Measurements from ENCODE around the gene TNFSF13B. TPM values are rescaled to one million over a fixed set of nuclear protein-coding genes. Genes with fewer than 3 reads are reported as not detected.

Gene TNFSF13B
- total and polyA plus RNA-seq, 2 donors (not counting 1 experiment from before 2014, with no cell fraction given), result 1.8 to 4.8 TPM

DNA sequence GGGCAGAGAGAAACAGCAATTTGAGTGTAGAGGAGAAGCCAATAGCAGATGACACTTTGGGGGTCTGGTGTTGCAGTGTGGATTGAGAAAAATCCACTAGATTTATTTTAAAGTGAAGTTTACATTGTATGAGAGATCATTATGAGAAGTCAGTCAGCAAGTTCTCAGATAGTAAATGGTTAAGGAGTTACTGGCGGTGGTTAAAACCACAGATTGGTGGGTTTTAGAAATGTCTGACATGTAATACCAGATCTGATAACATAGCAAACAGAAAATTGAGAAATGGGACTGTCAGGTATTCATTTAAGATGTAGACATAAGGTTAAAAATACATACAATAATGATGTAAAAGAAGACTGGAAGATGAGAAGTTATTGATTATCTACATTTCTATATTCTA is 44.1 kb upstream of the TNFSF13B start:
- H3K4me2 ChIP-seq (ENCODE audit: extremely low read depth, insufficient read depth, low read length), result no peak overlapping the region
- no peak overlapping the region for H2AFZ ChIP-seq (ENCODE audit: low read length)
- H3K36me3 ChIP-seq (ENCODE audit: control insufficient read depth, insufficient read depth, low read length), result no peaks in the 10 kb centered on the region
- no peaks in the 10 kb centered on the region for H4K20me1 ChIP-seq (ENCODE audit: control insufficient read depth, extremely low read depth, insufficient read depth, low read length)
- TF ChIP-seq EZH2 (IDR thresholded peaks at IDR 0.05; ENCODE audit: low read length, missing control alignments), result no peak
- TF ChIP-seq CTCF (conservative IDR thresholded peaks at IDR 0.05 in 1 of 2, IDR thresholded peaks at IDR 0.05 in 1 of 2; ENCODE audit: low read depth in 1 of 2, low read length in 2 of 2), result no peak
- no peak for DNase-seq (ENCODE audit: low read depth in 2 of 2)
- H3K79me2 ChIP-seq (ENCODE audit: control insufficient read depth, insufficient read depth, low read length), result peaks cover 40% of the 10 kb centered on the region
- H3K4me3 ChIP-seq (replicated peaks in 1 of 4; ENCODE audit: control extremely low read depth in 1 of 4, insufficient read depth in 1 of 4, low read depth in 3 of 4, low read length in 4 of 4), result no peak overlapping the region
- no peak overlapping the region for H3K9ac ChIP-seq (ENCODE audit: insufficient read depth, low read length)
- H3K27me3 ChIP-seq (ENCODE audit: control insufficient read depth, insufficient read depth, low read length), result no peaks in the 10 kb centered on the region
- H3K27ac ChIP-seq (ENCODE audit: insufficient read depth, low read length), result no peak overlapping the region
- H3K9me3 ChIP-seq (ENCODE audit: control insufficient read depth, insufficient read depth, low read depth, low read length), result no peaks in the 10 kb centered on the region
- H3K4me1 ChIP-seq (ENCODE audit: control insufficient read depth, extremely low read depth, insufficient read depth, low read length), result no peaks in the 10 kb centered on the region

DNA sequence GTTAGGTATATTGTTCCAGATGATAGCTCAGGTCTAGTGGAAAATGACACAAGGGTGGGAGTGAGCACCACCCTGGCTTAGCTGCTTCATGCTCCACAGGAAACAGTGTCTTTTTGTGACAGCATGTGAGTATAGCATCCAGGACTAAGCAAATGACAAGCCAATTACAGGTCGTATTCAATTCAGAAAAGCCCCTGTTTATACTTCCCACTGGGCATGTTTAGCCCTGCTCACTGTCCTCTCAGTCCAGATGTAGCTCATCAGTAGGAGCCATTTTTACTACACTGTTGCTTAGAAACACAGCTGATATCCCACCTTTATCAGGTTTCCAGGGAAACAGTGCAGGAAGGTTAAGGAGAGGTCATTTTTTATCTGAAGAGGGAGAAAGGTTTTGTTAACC is 43.3 kb upstream of the TNFSF13B start:
- H4K20me1 ChIP-seq (ENCODE audit: control insufficient read depth, extremely low read depth, insufficient read depth, low read length), result no peaks in the 10 kb centered on the region
- TF ChIP-seq EZH2 (IDR thresholded peaks at IDR 0.05; ENCODE audit: low read length, missing control alignments) (no peak), CTCF (conservative IDR thresholded peaks at IDR 0.05 in 1 of 2, IDR thresholded peaks at IDR 0.05 in 1 of 2; ENCODE audit: low read depth in 1 of 2, low read length in 2 of 2) (no peak)
- no peak overlapping the region for H3K9ac ChIP-seq (ENCODE audit: insufficient read depth, low read length)
- no peak overlapping the region for H3K4me2 ChIP-seq (ENCODE audit: extremely low read depth, insufficient read depth, low read length)
- no peaks in the 10 kb centered on the region for H3K4me1 ChIP-seq (ENCODE audit: control insufficient read depth, extremely low read depth, insufficient read depth, low read length)
- no peak for DNase-seq (ENCODE audit: low read depth in 2 of 2)
- no peaks in the 10 kb centered on the region for H3K27me3 ChIP-seq (ENCODE audit: control insufficient read depth, insufficient read depth, low read length)
- H3K9me3 ChIP-seq (ENCODE audit: control insufficient read depth, insufficient read depth, low read depth, low read length), result no peaks in the 10 kb centered on the region
- H3K27ac ChIP-seq (ENCODE audit: insufficient read depth, low read length), result no peak overlapping the region
- H2AFZ ChIP-seq (ENCODE audit: low read length), result no peak overlapping the region
- no peaks in the 10 kb centered on the region for H3K36me3 ChIP-seq (ENCODE audit: control insufficient read depth, insufficient read depth, low read length)
- H3K79me2 ChIP-seq (ENCODE audit: control insufficient read depth, insufficient read depth, low read length), result peaks cover 37% of the 10 kb centered on the region
- H3K4me3 ChIP-seq (replicated peaks in 1 of 4; ENCODE audit: control extremely low read depth in 1 of 4, insufficient read depth in 1 of 4, low read depth in 3 of 4, low read length in 4 of 4), result no peak overlapping the region

GRCh38 chr13:108227651-108228272 is 41.8 kb upstream of the TNFSF13B start:
- peak; percentile 18 to 57 for DNase-seq (ENCODE audit: low read depth in 2 of 2)
- TF ChIP-seq CTCF (conservative IDR thresholded peaks at IDR 0.05 in 1 of 2, IDR thresholded peaks at IDR 0.05 in 1 of 2; ENCODE audit: low read depth in 1 of 2, low read length in 2 of 2) (peak; percentile 49 to 75), EZH2 (IDR thresholded peaks at IDR 0.05; ENCODE audit: low read length, missing control alignments) (no peak)
- H2AFZ ChIP-seq (ENCODE audit: low read length), result no peak overlapping the region
- H3K79me2 ChIP-seq (ENCODE audit: control insufficient read depth, insufficient read depth, low read length), result peaks cover 31% of the 10 kb centered on the region
- H3K27me3 ChIP-seq (ENCODE audit: control insufficient read depth, insufficient read depth, low read length), result no peaks in the 10 kb centered on the region
- no peaks in the 10 kb centered on the region for H3K36me3 ChIP-seq (ENCODE audit: control insufficient read depth, insufficient read depth, low read length)
- no peak overlapping the region for H3K4me2 ChIP-seq (ENCODE audit: extremely low read depth, insufficient read depth, low read length)
- no peaks in the 10 kb centered on the region for H3K4me1 ChIP-seq (ENCODE audit: control insufficient read depth, extremely low read depth, insufficient read depth, low read length)
- no peaks in the 10 kb centered on the region for H3K9me3 ChIP-seq (ENCODE audit: control insufficient read depth, insufficient read depth, low read depth, low read length)
- H3K27ac ChIP-seq (ENCODE audit: insufficient read depth, low read length), result no peak overlapping the region
- H3K9ac ChIP-seq (ENCODE audit: insufficient read depth, low read length), result no peak overlapping the region
- H3K4me3 ChIP-seq (replicated peaks in 1 of 4; ENCODE audit: control extremely low read depth in 1 of 4, insufficient read depth in 1 of 4, low read depth in 3 of 4, low read length in 4 of 4), result no peak overlapping the region
- H4K20me1 ChIP-seq (ENCODE audit: control insufficient read depth, extremely low read depth, insufficient read depth, low read length), result no peaks in the 10 kb centered on the region
